ENCODE measurements around the gene CACHD1. TPM values are rescaled to one million over a fixed set of nuclear protein-coding genes. Genes with fewer than 3 reads are reported as not detected.

CACHD1 gene
- total and polyA plus RNA-seq, 9 of the 15 experiments (the other 6 are each of a cell fraction or from before 2014, with no cell fraction given), result 0.07 TPM; not detected in 8

- Histone ChIP-seq H2AFZ (ENCODE audit: low read depth, low read length) (no peak overlapping the region), H3K36me3 (ENCODE audit: control insufficient read depth, insufficient read depth, low read length) (no peaks in the 10 kb centered on the region), H3K4me3 (no peak overlapping the region), H3K9ac (ENCODE audit: insufficient read depth in 1 of 2, low read depth in 2 of 2, low read length in 2 of 2) (no peak overlapping the region), H3K27me3 (ENCODE audit: control insufficient read depth in 2 of 2, insufficient read depth in 2 of 2, low read length in 2 of 2) (peaks cover 9 to 17% of the 10 kb centered on the region in 2 experiments), H3K4me1 (replicated peaks in 1 of 2; ENCODE audit: control insufficient read depth in 2 of 2, insufficient read depth in 2 of 2, low read length in 2 of 2) (peaks cover 0 to 10% of the 10 kb centered on the region in 2 experiments; a peak in 2 of 5 replicates), H3K79me2 (ENCODE audit: control insufficient read depth, insufficient read depth, low read length) (no peaks in the 10 kb centered on the region), H3K9me3 (replicated peaks; ENCODE audit: control insufficient read depth, insufficient read depth, low read depth, low read length) (no peaks in the 10 kb centered on the region), H4K20me1 (replicated peaks; ENCODE audit: control insufficient read depth, insufficient read depth, low read length) (no peaks in the 10 kb centered on the region), H3K4me2 (ENCODE audit: insufficient read depth, low read length) (no peak overlapping the region), H3K27ac (ENCODE audit: extremely low read depth, low read depth, low read length) (no peak overlapping the region), H3K9me1 (ENCODE audit: control insufficient read depth, insufficient read depth, low read length) (no peaks in the 10 kb centered on the region)
- in situ Hi-C loops (cut with MboI), result no loop called here
- ATAC-seq (no peak), FAIRE-seq (no peak), DNase-seq (ENCODE audit: extremely low read depth in 1 of 4, low spot score in 3 of 4) (no peak)
- 0% methylated on average over 2 of the region's 2 CpGs for WGBS (ENCODE audit: insufficient coverage, low coverage, missing lambda C conversion rate)
- ChIA-PET CTCF (ENCODE audit: low intra/inter-chr PET ratio) (no interaction called here), POLR2A (no interaction called here)
- intact Hi-C loops (cut with micrococcal nuclease), result no loop called here
- no TSS peak for BruUV-seq (replicated peaks)
- no peak for TF ChIP-seq MIER1 (IDR thresholded peaks at IDR 0.05; ENCODE audit: low read depth)
- TF ChIP-seq ZNF280A (IDR thresholded peaks at IDR 0.05; ENCODE audit: low read depth, partially characterized antibody), result no peak
- TF ChIP-seq BCOR (IDR thresholded peaks at IDR 0.05), result no peak
- TF ChIP-seq, protein P1, sequence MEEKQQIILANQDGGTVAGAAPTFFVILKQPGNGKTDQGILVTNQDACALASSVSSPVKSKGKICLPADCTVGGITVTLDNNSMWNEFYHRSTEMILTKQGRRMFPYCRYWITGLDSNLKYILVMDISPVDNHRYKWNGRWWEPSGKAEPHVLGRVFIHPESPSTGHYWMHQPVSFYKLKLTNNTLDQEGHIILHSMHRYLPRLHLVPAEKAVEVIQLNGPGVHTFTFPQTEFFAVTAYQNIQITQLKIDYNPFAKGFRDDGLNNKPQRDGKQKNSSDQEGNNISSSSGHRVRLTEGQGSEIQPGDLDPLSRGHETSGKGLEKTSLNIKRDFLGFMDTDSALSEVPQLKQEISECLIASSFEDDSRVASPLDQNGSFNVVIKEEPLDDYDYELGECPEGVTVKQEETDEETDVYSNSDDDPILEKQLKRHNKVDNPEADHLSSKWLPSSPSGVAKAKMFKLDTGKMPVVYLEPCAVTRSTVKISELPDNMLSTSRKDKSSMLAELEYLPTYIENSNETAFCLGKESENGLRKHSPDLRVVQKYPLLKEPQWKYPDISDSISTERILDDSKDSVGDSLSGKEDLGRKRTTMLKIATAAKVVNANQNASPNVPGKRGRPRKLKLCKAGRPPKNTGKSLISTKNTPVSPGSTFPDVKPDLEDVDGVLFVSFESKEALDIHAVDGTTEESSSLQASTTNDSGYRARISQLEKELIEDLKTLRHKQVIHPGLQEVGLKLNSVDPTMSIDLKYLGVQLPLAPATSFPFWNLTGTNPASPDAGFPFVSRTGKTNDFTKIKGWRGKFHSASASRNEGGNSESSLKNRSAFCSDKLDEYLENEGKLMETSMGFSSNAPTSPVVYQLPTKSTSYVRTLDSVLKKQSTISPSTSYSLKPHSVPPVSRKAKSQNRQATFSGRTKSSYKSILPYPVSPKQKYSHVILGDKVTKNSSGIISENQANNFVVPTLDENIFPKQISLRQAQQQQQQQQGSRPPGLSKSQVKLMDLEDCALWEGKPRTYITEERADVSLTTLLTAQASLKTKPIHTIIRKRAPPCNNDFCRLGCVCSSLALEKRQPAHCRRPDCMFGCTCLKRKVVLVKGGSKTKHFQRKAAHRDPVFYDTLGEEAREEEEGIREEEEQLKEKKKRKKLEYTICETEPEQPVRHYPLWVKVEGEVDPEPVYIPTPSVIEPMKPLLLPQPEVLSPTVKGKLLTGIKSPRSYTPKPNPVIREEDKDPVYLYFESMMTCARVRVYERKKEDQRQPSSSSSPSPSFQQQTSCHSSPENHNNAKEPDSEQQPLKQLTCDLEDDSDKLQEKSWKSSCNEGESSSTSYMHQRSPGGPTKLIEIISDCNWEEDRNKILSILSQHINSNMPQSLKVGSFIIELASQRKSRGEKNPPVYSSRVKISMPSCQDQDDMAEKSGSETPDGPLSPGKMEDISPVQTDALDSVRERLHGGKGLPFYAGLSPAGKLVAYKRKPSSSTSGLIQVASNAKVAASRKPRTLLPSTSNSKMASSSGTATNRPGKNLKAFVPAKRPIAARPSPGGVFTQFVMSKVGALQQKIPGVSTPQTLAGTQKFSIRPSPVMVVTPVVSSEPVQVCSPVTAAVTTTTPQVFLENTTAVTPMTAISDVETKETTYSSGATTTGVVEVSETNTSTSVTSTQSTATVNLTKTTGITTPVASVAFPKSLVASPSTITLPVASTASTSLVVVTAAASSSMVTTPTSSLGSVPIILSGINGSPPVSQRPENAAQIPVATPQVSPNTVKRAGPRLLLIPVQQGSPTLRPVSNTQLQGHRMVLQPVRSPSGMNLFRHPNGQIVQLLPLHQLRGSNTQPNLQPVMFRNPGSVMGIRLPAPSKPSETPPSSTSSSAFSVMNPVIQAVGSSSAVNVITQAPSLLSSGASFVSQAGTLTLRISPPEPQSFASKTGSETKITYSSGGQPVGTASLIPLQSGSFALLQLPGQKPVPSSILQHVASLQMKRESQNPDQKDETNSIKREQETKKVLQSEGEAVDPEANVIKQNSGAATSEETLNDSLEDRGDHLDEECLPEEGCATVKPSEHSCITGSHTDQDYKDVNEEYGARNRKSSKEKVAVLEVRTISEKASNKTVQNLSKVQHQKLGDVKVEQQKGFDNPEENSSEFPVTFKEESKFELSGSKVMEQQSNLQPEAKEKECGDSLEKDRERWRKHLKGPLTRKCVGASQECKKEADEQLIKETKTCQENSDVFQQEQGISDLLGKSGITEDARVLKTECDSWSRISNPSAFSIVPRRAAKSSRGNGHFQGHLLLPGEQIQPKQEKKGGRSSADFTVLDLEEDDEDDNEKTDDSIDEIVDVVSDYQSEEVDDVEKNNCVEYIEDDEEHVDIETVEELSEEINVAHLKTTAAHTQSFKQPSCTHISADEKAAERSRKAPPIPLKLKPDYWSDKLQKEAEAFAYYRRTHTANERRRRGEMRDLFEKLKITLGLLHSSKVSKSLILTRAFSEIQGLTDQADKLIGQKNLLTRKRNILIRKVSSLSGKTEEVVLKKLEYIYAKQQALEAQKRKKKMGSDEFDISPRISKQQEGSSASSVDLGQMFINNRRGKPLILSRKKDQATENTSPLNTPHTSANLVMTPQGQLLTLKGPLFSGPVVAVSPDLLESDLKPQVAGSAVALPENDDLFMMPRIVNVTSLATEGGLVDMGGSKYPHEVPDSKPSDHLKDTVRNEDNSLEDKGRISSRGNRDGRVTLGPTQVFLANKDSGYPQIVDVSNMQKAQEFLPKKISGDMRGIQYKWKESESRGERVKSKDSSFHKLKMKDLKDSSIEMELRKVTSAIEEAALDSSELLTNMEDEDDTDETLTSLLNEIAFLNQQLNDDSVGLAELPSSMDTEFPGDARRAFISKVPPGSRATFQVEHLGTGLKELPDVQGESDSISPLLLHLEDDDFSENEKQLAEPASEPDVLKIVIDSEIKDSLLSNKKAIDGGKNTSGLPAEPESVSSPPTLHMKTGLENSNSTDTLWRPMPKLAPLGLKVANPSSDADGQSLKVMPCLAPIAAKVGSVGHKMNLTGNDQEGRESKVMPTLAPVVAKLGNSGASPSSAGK (IDR thresholded peaks at IDR 0.05), result no peak
- no peak for TF ChIP-seq EZH2 (IDR thresholded peaks at IDR 0.05; ENCODE audit: borderline replicate concordance, low read depth, low read length)
- TF ChIP-seq, protein P2, sequence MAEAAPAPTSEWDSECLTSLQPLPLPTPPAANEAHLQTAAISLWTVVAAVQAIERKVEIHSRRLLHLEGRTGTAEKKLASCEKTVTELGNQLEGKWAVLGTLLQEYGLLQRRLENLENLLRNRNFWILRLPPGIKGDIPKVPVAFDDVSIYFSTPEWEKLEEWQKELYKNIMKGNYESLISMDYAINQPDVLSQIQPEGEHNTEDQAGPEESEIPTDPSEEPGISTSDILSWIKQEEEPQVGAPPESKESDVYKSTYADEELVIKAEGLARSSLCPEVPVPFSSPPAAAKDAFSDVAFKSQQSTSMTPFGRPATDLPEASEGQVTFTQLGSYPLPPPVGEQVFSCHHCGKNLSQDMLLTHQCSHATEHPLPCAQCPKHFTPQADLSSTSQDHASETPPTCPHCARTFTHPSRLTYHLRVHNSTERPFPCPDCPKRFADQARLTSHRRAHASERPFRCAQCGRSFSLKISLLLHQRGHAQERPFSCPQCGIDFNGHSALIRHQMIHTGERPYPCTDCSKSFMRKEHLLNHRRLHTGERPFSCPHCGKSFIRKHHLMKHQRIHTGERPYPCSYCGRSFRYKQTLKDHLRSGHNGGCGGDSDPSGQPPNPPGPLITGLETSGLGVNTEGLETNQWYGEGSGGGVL (CRISPR knock-in tag; IDR thresholded peaks at IDR 0.05), result no peak
- no peak for TF ChIP-seq HMGN3 (IDR thresholded peaks at IDR 0.05; ENCODE audit: borderline replicate concordance, extremely low read depth, insufficient read length, low read depth, low read length)
These were observed 4.2 kb downstream of the CACHD1 start for GRCh38 chr1:64474133-64474532.

Data from K562 (cell line).